Measurements from ENCODE around the gene COL2A1.

GRCh38 chr12:48010366-48010970 is 6.2 kb upstream of the COL2A1 start:
- TF ChIP-seq CTCF (IDR thresholded peaks at IDR 0.05; ENCODE audit: low read depth, low read length) (no peak), EZH2phosphoT487 (IDR thresholded peaks at IDR 0.05; ENCODE audit: low read depth) (no peak)
